ENCODE results near the gene STX5.
"Not testable (repeated sequence)": the region's sequence is repeated elsewhere in the genome, so short reads cannot be mapped to it uniquely, and the experiment has no call there.

STX5 gene

GRCh38 chr11:62846177-62846576 lies 14.3 kb upstream of the STX5 start:
- Histone ChIP-seq H4K20me1 (ENCODE audit: insufficient read depth, low read length) (no peaks in the 10 kb centered on the region), H3K79me2 (ENCODE audit: low read length) (no peaks in the 10 kb centered on the region), H3K36me3 (replicated peaks; ENCODE audit: insufficient read depth, low read length) (no peaks in the 10 kb centered on the region), H3K27ac (ENCODE audit: low read length) (no peak overlapping the region), H3K4me1 (ENCODE audit: low read length) (peaks cover 12% of the 10 kb centered on the region), H3F3A (ENCODE audit: insufficient read depth, low read length) (peaks cover 27% of the 10 kb centered on the region), H3K4me3 (ENCODE audit: low read length) (no peak overlapping the region), H3K4me2 (ENCODE audit: low read depth, low read length) (no peak overlapping the region), H3K27me3 (replicated peaks; ENCODE audit: insufficient read depth, low read length) (no peaks in the 10 kb centered on the region), H3K9me3 (replicated peaks; ENCODE audit: insufficient read depth, low read length) (no peaks in the 10 kb centered on the region), H3K9ac (ENCODE audit: low read length) (no peak overlapping the region), H3K9me2 (replicated peaks; ENCODE audit: insufficient read depth, low read length) (no peaks in the 10 kb centered on the region), H2AFZ (ENCODE audit: low read length) (no peak overlapping the region)
- DNase-seq = no peak
- TF ChIP-seq CTCF (IDR thresholded peaks at IDR 0.05; ENCODE audit: low read length) (no peak), EZH2 (optimal IDR thresholded peaks at IDR 0.05; ENCODE audit: low read depth, low read length) (no peak), EZH2phosphoT487 (IDR thresholded peaks at IDR 0.05; ENCODE audit: low read length) (no peak)

- Histone ChIP-seq H2AFZ (ENCODE audit: low read length) (no peak overlapping the region), H3K4me1 (ENCODE audit: low read length) (peaks cover 10% of the 10 kb centered on the region), H3F3A (ENCODE audit: insufficient read depth, low read length) (peaks cover 26% of the 10 kb centered on the region), H3K4me3 (ENCODE audit: low read length) (no peak overlapping the region), H3K9me2 (replicated peaks; ENCODE audit: insufficient read depth, low read length) (no peaks in the 10 kb centered on the region), H3K4me2 (ENCODE audit: low read depth, low read length) (no peak overlapping the region), H3K36me3 (replicated peaks; ENCODE audit: insufficient read depth, low read length) (no peaks in the 10 kb centered on the region), H3K27ac (ENCODE audit: low read length) (no peak overlapping the region), H3K9me3 (replicated peaks; ENCODE audit: insufficient read depth, low read length) (no peaks in the 10 kb centered on the region), H3K27me3 (replicated peaks; ENCODE audit: insufficient read depth, low read length) (no peaks in the 10 kb centered on the region), H4K20me1 (ENCODE audit: insufficient read depth, low read length) (no peaks in the 10 kb centered on the region), H3K9ac (ENCODE audit: low read length) (no peak overlapping the region), H3K79me2 (ENCODE audit: low read length) (peaks cover 3% of the 10 kb centered on the region)
- no peak for DNase-seq
- no peak for TF ChIP-seq EZH2 (optimal IDR thresholded peaks at IDR 0.05; ENCODE audit: low read depth, low read length)
- TF ChIP-seq EZH2phosphoT487 (IDR thresholded peaks at IDR 0.05; ENCODE audit: low read length) = no peak
- no peak for TF ChIP-seq CTCF (IDR thresholded peaks at IDR 0.05; ENCODE audit: low read length)
These were observed 12.3 kb upstream of the STX5 start for GRCh38 chr11:62844154-62844553.

- no peak overlapping the region for H2AFZ ChIP-seq (ENCODE audit: low read length)
- peaks cover 8% of the 10 kb centered on the region for H3K4me1 ChIP-seq (ENCODE audit: low read length)
These were observed 11.6 kb upstream of the STX5 start for GRCh38 chr11:62843466-62843865.

GRCh38 chr11:62842891-62843290 lies 11.0 kb upstream of the STX5 start:
- not testable (repeated sequence) for H4K20me1 ChIP-seq (ENCODE audit: insufficient read depth, low read length); H3K27me3 ChIP-seq (replicated peaks; ENCODE audit: insufficient read depth, low read length); DNase-seq; H3K4me1 ChIP-seq (ENCODE audit: low read length); H3K9me2 ChIP-seq (replicated peaks; ENCODE audit: insufficient read depth, low read length); H3K36me3 ChIP-seq (replicated peaks; ENCODE audit: insufficient read depth, low read length); H3K9me3 ChIP-seq (replicated peaks; ENCODE audit: insufficient read depth, low read length)
- Histone ChIP-seq H3F3A (ENCODE audit: insufficient read depth, low read length) (peaks cover 22% of the 10 kb centered on the region), H3K4me3 (ENCODE audit: low read length) (peak overlapping the region; percentile 71), H3K79me2 (ENCODE audit: low read length) (peaks cover 15% of the 10 kb centered on the region), H3K27ac (ENCODE audit: low read length) (peak overlapping the region; percentile 92; the same call in 1 of the 2 replicates), H3K4me2 (ENCODE audit: low read depth, low read length) (peak overlapping the region; percentile 95), H3K9ac (ENCODE audit: low read length) (peak overlapping the region; percentile 90), H2AFZ (ENCODE audit: low read length) (peak overlapping the region; percentile 97)

More at GRCh38 chr11:62843466-62843865, 11.6 kb upstream of the STX5 start:
- Histone ChIP-seq H3K9me3 (replicated peaks; ENCODE audit: insufficient read depth, low read length) (no peaks in the 10 kb centered on the region), H3K36me3 (replicated peaks; ENCODE audit: insufficient read depth, low read length) (no peaks in the 10 kb centered on the region), H3K27ac (ENCODE audit: low read length) (no peak overlapping the region), H3K27me3 (replicated peaks; ENCODE audit: insufficient read depth, low read length) (no peaks in the 10 kb centered on the region), H3K4me2 (ENCODE audit: low read depth, low read length) (no peak overlapping the region), H3K9ac (ENCODE audit: low read length) (no peak overlapping the region), H3F3A (ENCODE audit: insufficient read depth, low read length) (peaks cover 22% of the 10 kb centered on the region), H3K79me2 (ENCODE audit: low read length) (peaks cover 10% of the 10 kb centered on the region), H4K20me1 (ENCODE audit: insufficient read depth, low read length) (no peaks in the 10 kb centered on the region), H3K9me2 (replicated peaks; ENCODE audit: insufficient read depth, low read length) (no peaks in the 10 kb centered on the region), H3K4me3 (ENCODE audit: low read length) (no peak overlapping the region)
- no peak for TF ChIP-seq CTCF (IDR thresholded peaks at IDR 0.05; ENCODE audit: low read length)
- no peak for DNase-seq

Data from MM.1S (cell line).